Fibroblast of lung (primary cell): ENCODE results near the gene C3orf18. TPM values are rescaled to one million over a fixed set of nuclear protein-coding genes. Genes with fewer than 3 reads are reported as not detected.

ENCODE experiments used
- DNase-seq, 2 donors: peaks; one replicate each; pipeline versions ENCODE4 v3.0.0 to v3.0.0-alpha.2; 2010; ENCODE audit warnings: low read depth in 2 of 2
- H2AFZ ChIP-seq: 2 replicates; pipeline ENCODE4 v1.5.1; 2012; ENCODE audit warnings: low read length, control low read depth, inconsistent platforms
- H3K27ac ChIP-seq: 2 replicates; pipeline ENCODE4 v1.5.1; 2011; ENCODE audit warnings: low read length, control low read depth; ENCODE audit not compliant: insufficient read depth
- H3K27me3 ChIP-seq: 2 replicates; pipeline ENCODE4 v1.5.1; 2011; ENCODE audit warnings: mild to moderate bottlenecking, low read length; ENCODE audit not compliant: control insufficient read depth, insufficient read depth
- H3K36me3 ChIP-seq: 2 replicates; pipeline ENCODE4 v1.5.1; 2011; ENCODE audit warnings: low read length; ENCODE audit not compliant: control insufficient read depth, insufficient read depth
- H3K4me1 ChIP-seq: 2 replicates; pipeline ENCODE4 v1.5.1; 2011; ENCODE audit warnings: low read length; ENCODE audit not compliant: control insufficient read depth, insufficient read depth; ENCODE audit errors: extremely low read depth
- H3K4me2 ChIP-seq: 2 replicates; pipeline ENCODE4 v1.5.1; 2011; ENCODE audit warnings: low read length, control low read depth; ENCODE audit not compliant: insufficient read depth; ENCODE audit errors: extremely low read depth
- H3K4me3 ChIP-seq, 4 experiments: fragments of 200-600 bp in 1 of 4; sonication (generic) in 1 of 4; replicated peaks in 1 of 4; 2 replicates each; pipeline ENCODE4 v1.5.1; 2011 to 2016; ENCODE audit warnings: low read length in 4 of 4, low read depth in 3 of 4, mild to moderate bottlenecking in 3 of 4, control low read depth in 2 of 4, inconsistent platforms in 1 of 4, mixed read lengths in 1 of 4; ENCODE audit not compliant: insufficient read depth in 1 of 4; ENCODE audit errors: control extremely low read depth in 1 of 4
- H3K79me2 ChIP-seq: 2 replicates; pipeline ENCODE4 v1.5.1; 2012; ENCODE audit warnings: mild to moderate bottlenecking, low read length, inconsistent platforms; ENCODE audit not compliant: control insufficient read depth, insufficient read depth
- H3K9ac ChIP-seq: 2 replicates; pipeline ENCODE4 v1.5.1; 2011; ENCODE audit warnings: mild to moderate bottlenecking, low read length, control low read depth; ENCODE audit not compliant: insufficient read depth
- H3K9me3 ChIP-seq: 2 replicates; pipeline ENCODE4 v1.5.1; 2012; ENCODE audit warnings: low read depth, low read length; ENCODE audit not compliant: control insufficient read depth, insufficient read depth
- H4K20me1 ChIP-seq: 2 replicates; pipeline ENCODE4 v1.5.1; 2011; ENCODE audit warnings: low read length; ENCODE audit not compliant: control insufficient read depth, insufficient read depth; ENCODE audit errors: extremely low read depth
- CTCF ChIP-seq, 2 donors: IDR thresholded peaks in 1 of 2; conservative IDR thresholded peaks in 1 of 2; 1 replicate in 1 of 2; 2 replicates in 1 of 2; pipeline ENCODE4 v1.5.1; 2011 to 2012; ENCODE audit warnings: low read length in 2 of 2, control low read depth in 1 of 2, inconsistent platforms in 1 of 2, low read depth in 1 of 2, mild to moderate bottlenecking in 1 of 2
- EZH2 ChIP-seq: IDR thresholded peaks from 2 replicates; pipeline ENCODE4 v1.5.1; 2012; ENCODE audit warnings: low read length, control low read depth, mild to moderate bottlenecking; ENCODE audit errors: missing control alignments
- polyA plus RNA-seq, 2 donors: library from polyadenylated mRNA; depleted of rRNA in 1 of 2; stranded (reverse) in 1 of 2; unstranded in 1 of 2; fragments of >200 nt; gene quantifications; 2 replicates each; pipeline ENCODE4 v1.2.1, GENCODE V29; 2011 to 2012; ENCODE audit warnings: missing spikeins in 1 of 2
- total RNA-seq: library from RNA; depleted of rRNA; stranded (reverse); fragments of >200 nt; gene quantifications from 2 replicates; pipeline ENCODE4 v1.2.1, GENCODE V29; 2014

Gene C3orf18
- total and polyA plus RNA-seq, 2 donors (not counting 1 experiment from before 2014, with no cell fraction given) = 8.7 to 25.8 TPM

GRCh38 chr3:50549226-50549625 lies 18.3 kb downstream of the C3orf18 start:
- H3K79me2 ChIP-seq = no peaks in the 10 kb centered on the region
- no peaks in the 10 kb centered on the region for H3K9me3 ChIP-seq
- no peaks in the 10 kb centered on the region for H3K4me1 ChIP-seq
- H3K27ac ChIP-seq = no peak overlapping the region
- no peaks in the 10 kb centered on the region for H3K36me3 ChIP-seq
- H3K4me2 ChIP-seq = no peak overlapping the region
- no peaks in the 10 kb centered on the region for H4K20me1 ChIP-seq
- H2AFZ ChIP-seq = no peak overlapping the region
- no peaks in the 10 kb centered on the region for H3K27me3 ChIP-seq
- DNase-seq = no peak
- H3K4me3 ChIP-seq = no peak overlapping the region
- H3K9ac ChIP-seq = no peak overlapping the region
- TF ChIP-seq CTCF (conservative IDR thresholded peaks at IDR 0.05 in 1 of 2, IDR thresholded peaks at IDR 0.05 in 1 of 2; ENCODE audit: low read depth in 1 of 2, low read length in 2 of 2) (no peak), EZH2 (no peak)

GRCh38 chr3:50545781-50546180 lies 21.8 kb downstream of the C3orf18 start:
- no peak overlapping the region for H3K9ac ChIP-seq
- no peak overlapping the region for H3K4me3 ChIP-seq
- H2AFZ ChIP-seq = no peak overlapping the region
- no peaks in the 10 kb centered on the region for H3K27me3 ChIP-seq
- H3K36me3 ChIP-seq = no peaks in the 10 kb centered on the region
- no peaks in the 10 kb centered on the region for H3K9me3 ChIP-seq
- no peaks in the 10 kb centered on the region for H3K4me1 ChIP-seq
- no peak overlapping the region for H3K27ac ChIP-seq
- no peaks in the 10 kb centered on the region for H4K20me1 ChIP-seq
- no peak overlapping the region for H3K4me2 ChIP-seq
- DNase-seq = no peak
- no peaks in the 10 kb centered on the region for H3K79me2 ChIP-seq
- TF ChIP-seq EZH2 (no peak), CTCF (conservative IDR thresholded peaks at IDR 0.05 in 1 of 2, IDR thresholded peaks at IDR 0.05 in 1 of 2; ENCODE audit: low read depth in 1 of 2, low read length in 2 of 2) (no peak)

GRCh38 chr3:50542177-50543034 lies 25.1 kb downstream of the C3orf18 start:
- DNase-seq = peak; percentile 20 to 58
- H3K79me2 ChIP-seq = no peaks in the 10 kb centered on the region
- H2AFZ ChIP-seq = no peak overlapping the region
- peaks cover 3% of the 10 kb centered on the region for H3K27me3 ChIP-seq
- H3K9me3 ChIP-seq = no peaks in the 10 kb centered on the region
- H3K4me1 ChIP-seq = no peaks in the 10 kb centered on the region
- peak; percentile 82 to 95 for TF ChIP-seq CTCF (conservative IDR thresholded peaks at IDR 0.05 in 1 of 2, IDR thresholded peaks at IDR 0.05 in 1 of 2; ENCODE audit: low read depth in 1 of 2, low read length in 2 of 2)
- no peak for TF ChIP-seq EZH2
- H3K27ac ChIP-seq = no peak overlapping the region
- no peaks in the 10 kb centered on the region for H4K20me1 ChIP-seq
- H3K4me2 ChIP-seq = no peak overlapping the region
- H3K36me3 ChIP-seq = no peaks in the 10 kb centered on the region
- no peak overlapping the region for H3K9ac ChIP-seq
- no peak overlapping the region for H3K4me3 ChIP-seq
